ENCODE results near the gene ASB5.

- TF ChIP-seq POLR2A (IDR thresholded peaks at IDR 0.05) = no peak
- no peak for TF ChIP-seq CTCF (IDR thresholded peaks at IDR 0.05)
Measured at GRCh38 chr4:176276710-176277109, 7.7 kb upstream of the ASB5 start.

Data from adrenal gland (tissue), 5 donors.